Effector memory CD8-positive, alpha-beta T cell (primary cell): ENCODE data around the gene GOLT1A.

Experiments
- ATAC-seq: fragments of 150-1000 bp; cut with Tn5 transposase; replicated peaks from 2 replicates; pipeline ENCODE4 v1.10.0; 2021; ENCODE audit warnings: mild to moderate bottlenecking, moderate library complexity
- DNase-seq, 3 experiments: peaks; one replicate each; pipeline ENCODE4 v3.0.0; 2021
- H3K27ac Mint-ChIP-seq, 2 donors: one replicate each; pipeline ENCODE4 v1.8.0; 2022; ENCODE audit warnings: mild to moderate bottlenecking in 2 of 2, mixed read lengths in 2 of 2, moderate library complexity in 2 of 2
- H3K27me3 Mint-ChIP-seq, 2 donors: one replicate each; pipeline ENCODE4 v1.8.0; 2022; ENCODE audit warnings: mixed read lengths in 2 of 2
- H3K36me3 Mint-ChIP-seq: one replicate; pipeline ENCODE4 v1.8.0; 2022; ENCODE audit warnings: mild to moderate bottlenecking, moderate library complexity, mixed read lengths; ENCODE audit not compliant: insufficient read depth
- H3K4me1 Mint-ChIP-seq, 2 donors: one replicate each; pipeline ENCODE4 v1.8.0; 2022; ENCODE audit warnings: low read depth in 2 of 2, mixed read lengths in 2 of 2
- H3K4me3 Mint-ChIP-seq, 2 donors: one replicate each; pipeline ENCODE4 v1.8.0; 2022; ENCODE audit warnings: mild to moderate bottlenecking in 2 of 2, mixed read lengths in 2 of 2, moderate library complexity in 2 of 2
- H3K9me3 Mint-ChIP-seq, 2 donors: one replicate each; pipeline ENCODE4 v1.8.0; 2022; ENCODE audit warnings: mixed read lengths in 2 of 2

The GOLT1A gene

DNA sequence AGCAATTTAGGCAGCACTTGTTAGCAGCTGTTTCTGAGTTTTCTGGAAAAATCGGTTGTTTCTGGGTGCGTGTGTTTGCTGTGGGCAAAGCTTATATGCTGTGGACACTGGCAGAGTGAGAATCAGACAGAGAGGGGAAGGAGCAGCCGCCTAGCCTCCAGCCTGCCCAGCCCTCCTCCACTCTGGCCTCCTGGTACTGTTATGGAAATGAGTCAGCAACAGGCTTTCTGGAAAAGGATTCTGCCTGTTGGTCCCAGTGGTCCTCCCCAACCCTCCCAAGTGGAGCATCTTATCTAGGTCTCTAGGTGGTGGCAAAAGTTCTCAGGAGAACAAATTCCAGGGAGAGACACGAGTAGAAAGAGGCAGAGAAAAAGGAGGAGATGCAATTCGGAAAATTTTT is 42.2 kb upstream of the GOLT1A start:
- H3K36me3 Mint-ChIP-seq, result no peaks in the 10 kb centered on the region
- H3K27me3 Mint-ChIP-seq, result peaks cover 6 to 30% of the 10 kb centered on the region in 2 donors
- ATAC-seq (no peak), DNase-seq (no peak)
- H3K27ac Mint-ChIP-seq, result no peak overlapping the region
- H3K4me3 Mint-ChIP-seq, result no peak overlapping the region
- H3K9me3 Mint-ChIP-seq, result no peaks in the 10 kb centered on the region
- no peaks in the 10 kb centered on the region for H3K4me1 Mint-ChIP-seq

DNA sequence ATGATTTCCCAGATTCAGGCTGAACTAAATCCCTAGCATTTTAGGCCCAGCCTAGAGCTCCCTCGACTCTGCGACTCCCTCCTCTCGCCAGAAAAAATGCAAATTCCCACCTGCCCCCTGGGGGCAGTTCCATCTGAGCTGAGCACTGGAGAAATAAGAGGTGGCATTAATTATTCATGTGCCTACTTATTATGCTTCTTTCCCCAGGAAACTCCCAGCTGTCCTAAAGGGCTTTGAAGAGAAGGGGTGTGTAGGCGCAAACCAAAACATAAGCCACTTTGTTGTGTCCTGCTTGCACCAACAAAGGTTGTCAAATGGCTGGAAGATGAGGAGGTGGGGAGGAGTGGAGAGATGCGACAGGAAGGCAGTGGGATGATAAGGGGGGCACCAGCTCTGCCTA is 41.4 kb upstream of the GOLT1A start:
- Mint-ChIP-seq H3K27ac (no peak overlapping the region), H3K27me3 (peaks cover 11 to 38% of the 10 kb centered on the region in 2 donors), H3K4me1 (no peaks in the 10 kb centered on the region), H3K4me3 (no peak overlapping the region), H3K9me3 (no peaks in the 10 kb centered on the region), H3K36me3 (no peaks in the 10 kb centered on the region)
- no peak for ATAC-seq
- no peak for DNase-seq

DNA sequence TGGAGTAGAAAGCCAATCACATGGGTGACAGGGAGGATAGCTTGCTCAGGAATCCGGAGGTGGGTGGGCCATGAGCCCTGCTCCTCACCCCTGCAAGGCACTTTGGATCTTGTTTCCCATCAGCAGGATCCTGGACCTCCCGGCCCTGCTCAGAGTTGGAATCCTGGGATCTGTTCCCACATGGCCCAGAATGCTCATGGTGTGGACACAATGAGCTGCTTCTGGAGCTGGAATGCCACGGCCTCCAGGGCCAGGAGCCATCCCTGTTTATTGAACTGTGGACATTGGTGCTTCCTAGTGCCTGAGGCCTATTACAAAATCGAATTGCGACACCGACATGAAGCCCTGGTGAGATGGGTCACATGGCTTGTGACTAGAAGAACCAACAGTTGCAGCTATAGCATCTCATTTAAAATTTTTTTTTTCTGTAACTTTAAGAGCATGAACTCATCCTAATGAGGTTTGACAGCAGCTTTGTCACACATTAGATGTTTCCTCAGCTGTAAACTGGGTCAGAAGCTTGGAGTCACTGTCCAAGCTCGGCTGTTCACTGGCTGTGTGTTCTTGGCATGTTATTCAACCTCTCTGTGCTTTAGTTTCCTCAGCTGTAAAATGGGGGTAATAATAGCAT is 40.4 kb upstream of the GOLT1A start:
- ATAC-seq, result no peak
- no peak overlapping the region for H3K27ac Mint-ChIP-seq
- H3K4me3 Mint-ChIP-seq, result no peak overlapping the region

DNA sequence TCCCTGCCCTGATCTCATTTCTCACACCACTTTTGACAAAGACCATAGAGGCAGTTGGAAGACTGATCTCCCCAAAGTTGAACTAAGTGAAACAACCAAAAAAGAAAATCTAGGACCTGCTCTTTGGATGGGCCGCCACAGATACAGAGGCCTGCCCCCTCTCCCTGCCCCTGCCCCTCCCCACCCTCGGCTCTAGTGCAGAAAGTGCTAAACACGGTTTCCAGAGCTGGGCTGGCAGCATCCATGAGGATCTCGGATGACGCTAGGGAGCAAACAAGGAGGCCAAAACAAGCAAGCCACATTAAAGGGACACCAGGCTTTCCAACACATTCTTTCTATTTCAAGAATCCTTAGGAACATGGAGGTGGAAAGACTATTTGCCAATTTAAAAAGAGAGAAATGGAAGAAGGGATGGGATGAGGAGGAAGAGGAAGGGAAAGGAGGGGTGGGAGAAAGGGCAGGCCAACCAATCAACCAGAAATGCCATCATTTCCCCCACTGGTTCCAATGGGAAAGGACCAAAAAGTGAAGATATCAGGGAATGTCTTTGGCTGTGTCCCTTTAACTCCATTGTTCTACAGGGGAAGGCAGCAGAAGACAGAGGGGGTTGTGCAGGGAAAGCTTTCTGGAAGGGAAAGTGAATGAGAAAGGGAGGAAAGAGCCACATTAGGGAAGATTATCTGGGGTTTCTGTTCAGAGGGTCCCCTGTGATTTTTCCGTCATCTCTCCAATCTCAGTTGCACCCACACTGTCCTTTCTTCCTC is 38.3 kb upstream of the GOLT1A start:
- ATAC-seq (no peak), DNase-seq (no peak)
- H3K9me3 Mint-ChIP-seq, result no peaks in the 10 kb centered on the region
- H3K27ac Mint-ChIP-seq, result no peak overlapping the region
- no peaks in the 10 kb centered on the region for H3K4me1 Mint-ChIP-seq
- no peak overlapping the region for H3K4me3 Mint-ChIP-seq
- H3K27me3 Mint-ChIP-seq, result peaks cover 25 to 56% of the 10 kb centered on the region in 2 donors
- no peaks in the 10 kb centered on the region for H3K36me3 Mint-ChIP-seq

More for the DNA sequence above, 40.4 kb upstream of the GOLT1A start:
- Mint-ChIP-seq H3K4me1 (no peaks in the 10 kb centered on the region), H3K9me3 (no peaks in the 10 kb centered on the region), H3K27me3 (peaks cover 18 to 48% of the 10 kb centered on the region in 2 donors), H3K36me3 (no peaks in the 10 kb centered on the region)
- DNase-seq, result no peak

DNA sequence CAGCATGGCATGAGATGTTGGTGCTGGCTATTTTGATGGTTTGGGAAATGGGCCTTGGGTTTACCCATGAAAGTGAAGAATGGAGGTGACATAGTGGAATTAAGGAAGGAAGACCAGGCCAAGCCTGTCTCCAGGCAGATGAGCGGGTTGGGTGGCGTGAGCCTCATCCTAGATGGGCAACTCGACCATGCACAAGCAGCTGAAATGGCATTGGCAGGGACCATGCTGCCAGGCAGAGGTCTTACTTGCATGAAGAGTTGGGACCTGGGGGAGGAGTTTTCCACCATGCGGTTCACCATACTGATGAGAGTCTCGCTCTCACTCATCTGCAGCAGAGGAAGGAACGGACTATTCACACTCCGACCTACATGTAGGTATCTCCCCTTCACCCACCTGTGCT is 37.5 kb upstream of the GOLT1A start:
- H3K27me3 Mint-ChIP-seq, result peaks cover 30 to 56% of the 10 kb centered on the region in 2 donors
- no peaks in the 10 kb centered on the region for H3K36me3 Mint-ChIP-seq
- H3K9me3 Mint-ChIP-seq, result no peaks in the 10 kb centered on the region
- H3K4me1 Mint-ChIP-seq, result no peaks in the 10 kb centered on the region
- DNase-seq, result no peak
- H3K4me3 Mint-ChIP-seq, result no peak overlapping the region
- H3K27ac Mint-ChIP-seq, result no peak overlapping the region
- no peak for ATAC-seq

DNA sequence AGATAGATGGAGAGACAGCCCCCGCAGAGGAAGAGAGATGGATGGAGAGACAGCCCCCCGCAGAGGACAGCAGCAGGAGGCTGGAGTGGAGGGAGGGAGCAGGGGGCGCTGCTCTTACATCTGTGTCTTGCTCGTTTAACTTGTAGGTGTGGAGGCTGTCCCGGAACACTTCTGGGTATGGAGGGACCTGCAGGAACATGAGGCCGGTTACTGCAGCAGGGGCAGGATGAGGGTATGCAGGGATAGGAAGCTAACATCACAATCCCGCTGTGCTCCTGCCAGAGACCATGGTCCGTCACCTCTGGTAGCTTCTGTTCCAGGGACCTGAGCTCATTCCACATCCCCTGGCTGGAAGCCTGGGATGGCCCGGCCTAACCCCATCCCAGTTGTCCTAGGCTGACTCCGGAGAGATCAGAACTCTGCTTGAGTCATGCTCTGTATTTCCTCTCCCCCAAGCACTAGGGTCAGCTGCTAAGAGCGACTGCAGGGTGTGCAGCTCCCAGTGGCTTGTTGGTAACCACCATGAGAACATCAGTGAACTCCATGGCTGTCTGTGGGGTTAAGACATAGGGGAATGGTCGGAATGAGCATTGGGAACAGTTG is 36.7 kb upstream of the GOLT1A start:
- no peaks in the 10 kb centered on the region for H3K9me3 Mint-ChIP-seq
- no peak for ATAC-seq
- no peak overlapping the region for H3K27ac Mint-ChIP-seq
- H3K27me3 Mint-ChIP-seq, result peaks cover 28 to 56% of the 10 kb centered on the region in 2 donors
- DNase-seq, result no peak
- H3K4me3 Mint-ChIP-seq, result no peak overlapping the region
- no peaks in the 10 kb centered on the region for H3K36me3 Mint-ChIP-seq
- H3K4me1 Mint-ChIP-seq, result no peaks in the 10 kb centered on the region

DNA sequence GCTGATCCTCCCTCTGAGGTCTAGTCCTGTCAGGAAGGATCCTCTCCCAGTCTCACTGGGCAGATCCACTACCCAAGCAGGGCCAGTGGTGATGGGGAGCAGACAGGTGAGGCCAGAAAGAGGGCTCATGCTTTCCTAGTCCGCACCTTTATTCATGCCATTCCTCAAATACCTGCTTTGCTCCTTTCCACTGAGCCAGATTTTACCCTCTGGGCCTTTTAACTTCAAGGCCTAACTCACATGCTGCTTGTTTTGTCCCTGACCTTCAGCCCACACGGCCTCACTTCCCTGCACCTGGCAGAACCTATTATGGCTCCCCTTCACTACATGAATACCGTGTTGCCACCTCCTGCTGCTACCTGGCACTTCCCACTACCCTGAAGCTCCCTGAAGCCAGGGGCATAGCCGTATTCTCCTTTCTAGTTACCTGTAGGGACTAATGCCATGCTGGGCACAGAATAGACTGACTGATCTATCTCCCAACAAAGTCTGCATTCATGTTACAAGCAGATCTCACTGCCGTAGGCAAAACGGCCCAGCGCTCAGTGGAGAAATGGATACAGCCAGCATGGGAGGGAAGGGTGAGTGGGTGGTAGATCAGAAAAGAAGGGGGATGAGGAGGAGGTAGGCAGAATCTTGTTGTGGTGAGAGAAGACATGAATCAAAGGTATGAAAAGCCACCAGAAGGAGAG is 36.1 kb upstream of the GOLT1A start:
- H3K4me1 Mint-ChIP-seq, result peaks cover 0 to 2% of the 10 kb centered on the region in 2 donors
- peaks cover 31 to 62% of the 10 kb centered on the region in 2 donors for H3K27me3 Mint-ChIP-seq
- DNase-seq (no peak), ATAC-seq (no peak)
- no peak overlapping the region for H3K27ac Mint-ChIP-seq
- H3K4me3 Mint-ChIP-seq, result no peak overlapping the region
- H3K36me3 Mint-ChIP-seq, result no peaks in the 10 kb centered on the region
- no peaks in the 10 kb centered on the region for H3K9me3 Mint-ChIP-seq

DNA sequence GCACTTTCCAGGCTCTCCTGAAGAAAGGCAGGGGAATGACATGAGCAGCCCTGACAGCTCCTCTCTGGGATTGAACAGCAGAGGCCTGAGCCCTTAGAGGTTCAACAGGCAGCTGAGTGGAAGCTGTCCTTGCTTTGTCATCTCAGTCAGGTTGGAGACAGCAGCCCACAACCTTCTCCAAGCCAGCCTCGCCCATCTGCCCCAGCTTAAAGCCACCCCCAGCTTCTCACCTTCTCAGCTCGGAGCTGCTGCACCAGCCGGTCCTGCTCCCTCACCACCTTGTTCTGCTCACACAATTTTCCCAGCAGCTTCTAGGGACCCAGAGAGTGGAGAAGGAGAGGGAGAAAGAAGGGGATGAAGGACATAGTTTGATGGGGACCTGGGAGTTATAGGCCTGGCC is 35.2 kb upstream of the GOLT1A start:
- Mint-ChIP-seq H3K4me3 (no peak overlapping the region), H3K36me3 (no peaks in the 10 kb centered on the region), H3K4me1 (peaks cover 0 to 2% of the 10 kb centered on the region in 2 donors), H3K9me3 (no peaks in the 10 kb centered on the region), H3K27ac (no peak overlapping the region), H3K27me3 (peaks cover 37 to 71% of the 10 kb centered on the region in 2 donors)
- no peak for DNase-seq
- no peak for ATAC-seq

DNA sequence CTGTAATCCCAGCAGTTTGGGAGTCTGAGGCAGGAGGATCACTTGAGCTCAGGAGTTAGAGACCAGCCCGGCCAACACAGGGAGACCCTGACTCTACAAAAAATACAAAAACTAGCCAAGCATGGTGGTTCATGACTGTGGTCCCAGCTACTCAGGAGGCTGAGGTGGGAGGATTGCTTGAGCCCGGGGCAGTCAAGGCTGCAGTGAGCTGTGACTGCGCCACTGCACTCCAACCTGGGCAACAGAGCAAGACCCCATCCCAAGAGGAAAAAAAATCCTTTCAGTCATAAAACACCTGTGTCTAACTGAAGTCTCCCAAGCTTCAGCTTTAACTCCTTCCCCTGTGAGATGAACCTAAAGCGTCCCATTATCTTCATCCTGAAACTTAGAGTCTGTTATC is 33.1 kb upstream of the GOLT1A start:
- H3K27ac Mint-ChIP-seq, result no peak overlapping the region
- H3K27me3 Mint-ChIP-seq, result peaks cover 43 to 76% of the 10 kb centered on the region in 2 donors
- DNase-seq (no peak), ATAC-seq (no peak)
- peaks cover 0 to 2% of the 10 kb centered on the region in 2 donors for H3K4me1 Mint-ChIP-seq
- H3K4me3 Mint-ChIP-seq, result no peak overlapping the region
- H3K9me3 Mint-ChIP-seq, result no peaks in the 10 kb centered on the region
- H3K36me3 Mint-ChIP-seq, result no peaks in the 10 kb centered on the region

DNA sequence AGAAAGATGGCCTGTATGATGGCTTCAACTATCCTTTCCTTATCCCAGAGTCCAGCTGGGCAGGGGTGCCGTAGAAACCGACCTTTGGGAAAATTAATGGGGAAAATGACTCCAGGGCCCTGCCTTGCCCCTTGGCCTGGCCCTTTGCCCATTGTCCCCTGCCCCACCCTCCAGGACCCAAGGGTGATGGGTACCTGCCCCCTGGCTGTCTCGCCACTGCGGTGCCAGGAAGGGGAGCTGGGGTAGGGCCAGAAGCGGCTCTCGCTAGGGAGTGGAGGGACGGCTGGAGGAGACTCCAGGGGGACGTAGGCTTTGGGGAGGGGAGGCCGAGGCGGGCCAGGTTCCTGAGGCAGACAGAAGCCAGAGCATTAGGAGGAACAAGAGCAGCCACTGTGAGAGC is 29.1 kb upstream of the GOLT1A start:
- no peak overlapping the region for H3K4me3 Mint-ChIP-seq
- ATAC-seq (no peak), DNase-seq (no peak)
- no peaks in the 10 kb centered on the region for H3K9me3 Mint-ChIP-seq
- H3K4me1 Mint-ChIP-seq, result peaks cover 0 to 2% of the 10 kb centered on the region in 2 donors
- no peaks in the 10 kb centered on the region for H3K36me3 Mint-ChIP-seq
- peaks cover 31 to 53% of the 10 kb centered on the region in 2 donors for H3K27me3 Mint-ChIP-seq
- H3K27ac Mint-ChIP-seq, result no peak overlapping the region

DNA sequence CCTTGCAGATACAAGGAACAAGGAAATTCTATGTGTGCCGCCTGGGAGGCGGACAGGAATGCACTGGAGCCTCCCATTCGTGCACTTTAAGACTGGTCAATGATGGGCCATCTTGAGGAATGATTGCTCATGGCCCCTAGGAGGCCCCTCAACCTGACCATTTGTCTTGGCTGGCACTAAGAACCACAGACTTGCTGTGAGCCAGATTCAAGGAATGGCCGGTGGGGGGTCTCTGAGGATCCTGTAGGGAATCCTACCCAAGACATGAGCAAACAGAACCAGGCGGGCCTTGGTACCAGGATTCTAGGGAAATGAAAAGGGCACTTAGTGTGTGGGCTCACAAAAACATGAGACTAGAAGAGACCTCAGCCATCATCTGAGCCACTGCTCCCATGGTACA is 28.1 kb upstream of the GOLT1A start:
- Mint-ChIP-seq H3K4me3 (no peak overlapping the region), H3K27ac (no peak overlapping the region), H3K4me1 (peaks cover 0 to 2% of the 10 kb centered on the region in 2 donors), H3K9me3 (no peaks in the 10 kb centered on the region), H3K27me3 (peaks cover 22 to 44% of the 10 kb centered on the region in 2 donors), H3K36me3 (no peaks in the 10 kb centered on the region)
- ATAC-seq (no peak), DNase-seq (no peak)

DNA sequence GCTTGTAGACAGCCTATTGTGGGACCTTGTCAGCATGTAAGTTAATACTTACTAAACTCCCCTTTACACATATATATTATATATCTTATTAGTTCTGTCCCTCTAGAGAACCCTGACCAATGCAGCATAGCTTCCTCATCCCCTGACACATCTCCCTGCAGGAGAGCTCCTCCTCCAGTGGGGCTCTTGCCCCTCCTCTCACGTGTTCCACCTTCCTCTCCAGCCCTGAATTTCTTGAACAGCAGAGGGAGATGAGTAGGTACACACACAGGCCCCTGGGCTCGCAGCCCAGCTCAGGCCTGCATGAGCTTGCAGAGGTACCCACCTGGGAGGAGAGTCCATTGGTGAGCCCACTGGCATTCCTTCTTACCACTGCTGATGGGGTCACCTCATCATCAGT is 27.3 kb upstream of the GOLT1A start:
- Mint-ChIP-seq H3K36me3 (no peaks in the 10 kb centered on the region), H3K4me1 (peaks cover 0 to 2% of the 10 kb centered on the region in 2 donors), H3K9me3 (no peaks in the 10 kb centered on the region), H3K27me3 (peaks cover 23 to 40% of the 10 kb centered on the region in 2 donors), H3K27ac (no peak overlapping the region), H3K4me3 (no peak overlapping the region)
- no peak for ATAC-seq
- DNase-seq, result no peak

DNA sequence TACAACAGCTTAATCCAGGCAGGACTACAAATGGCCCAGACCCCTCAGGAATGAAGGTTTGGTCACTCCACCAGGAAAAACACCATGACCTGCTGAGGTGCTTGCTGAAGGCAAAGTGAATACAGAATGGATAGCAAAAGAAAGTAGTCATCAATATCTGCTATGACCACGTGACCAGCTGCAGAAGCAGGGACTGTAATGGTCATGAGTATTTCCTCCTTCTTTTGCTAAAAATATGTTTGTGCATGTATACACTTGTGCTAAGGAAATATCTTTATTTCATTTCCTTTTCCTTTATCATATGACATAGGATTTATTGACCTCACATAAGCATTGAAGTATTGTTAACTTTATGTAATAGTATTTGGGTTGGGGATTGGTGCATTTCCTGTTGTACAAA is 26.4 kb upstream of the GOLT1A start:
- H3K4me3 Mint-ChIP-seq, result no peak overlapping the region
- no peaks in the 10 kb centered on the region for H3K9me3 Mint-ChIP-seq
- peaks cover 0 to 2% of the 10 kb centered on the region in 2 donors for H3K4me1 Mint-ChIP-seq
- H3K27me3 Mint-ChIP-seq, result peaks cover 24 to 37% of the 10 kb centered on the region in 2 donors
- no peaks in the 10 kb centered on the region for H3K36me3 Mint-ChIP-seq
- DNase-seq (no peak), ATAC-seq (no peak)
- H3K27ac Mint-ChIP-seq, result no peak overlapping the region
